ENCODE results near the gene AHCYL1. TPM values are rescaled to one million over a fixed set of nuclear protein-coding genes. Genes with fewer than 3 reads are reported as not detected.

Gene AHCYL1
- total and polyA plus RNA-seq, 2 donors (not counting 1 experiment from before 2014, with no cell fraction given): 24.3 to 51.4 TPM

- DNase-seq (no peak), ATAC-seq (ENCODE audit: low read depth) (no peak)
- Histone ChIP-seq H3K36me3 (replicated peaks in 1 of 2; ENCODE audit: control extremely low read depth in 1 of 2, control insufficient read depth in 1 of 2, extremely low read depth in 1 of 2, insufficient read depth in 2 of 2, low read length in 1 of 2) (no peaks in the 10 kb centered on the region), H3K27ac (ENCODE audit: low read length in 2 of 2) (no peak overlapping the region), H3K27me3 (replicated peaks in 1 of 4; ENCODE audit: control extremely low read depth in 1 of 4, control insufficient read depth in 3 of 4, insufficient read depth in 4 of 4, low read length in 3 of 4) (peaks cover 0 to 2% (median 0%) of the 10 kb centered on the region in 4 experiments), H3K4me1 (ENCODE audit: control insufficient read depth in 2 of 2, insufficient read depth in 2 of 2, low read length in 2 of 2) (no peaks in the 10 kb centered on the region), H4K20me1 (ENCODE audit: control insufficient read depth, insufficient read depth, low read length, poor library complexity, severe bottlenecking) (no peaks in the 10 kb centered on the region), H3K9ac (ENCODE audit: low read length) (no peak overlapping the region), H3K79me2 (ENCODE audit: control insufficient read depth, insufficient read depth, low read length) (no peaks in the 10 kb centered on the region), H3K4me2 (replicated peaks; ENCODE audit: low read depth, low read length, poor library complexity, severe bottlenecking) (no peak overlapping the region), H3K9me3 (ENCODE audit: control extremely low read depth in 1 of 3, control insufficient read depth in 2 of 3, insufficient read depth in 1 of 3, low read length in 2 of 3) (peaks cover 0 to 20% (median 19%) of the 10 kb centered on the region in 3 donors), H2AFZ (ENCODE audit: insufficient read depth, low read depth, low read length, poor library complexity, severe bottlenecking) (no peak overlapping the region), H3K4me3 (ENCODE audit: control extremely low read depth in 1 of 5, extremely low read depth in 1 of 5, insufficient read depth in 1 of 5, low read depth in 2 of 5, low read length in 4 of 5) (no peak overlapping the region)
- Mint-ChIP-seq H3K27ac (no peak overlapping the region), H3K9me3 (ENCODE audit: insufficient read depth) (peaks cover 8% of the 10 kb centered on the region), H3K4me3 (no peak overlapping the region), H3K4me1 (no peaks in the 10 kb centered on the region), H3K27me3 (peaks cover 7% of the 10 kb centered on the region)
- ChIA-PET POLR2A (no interaction called here), CTCF (no interaction called here)
- 79% methylated on average over 4 of the region's 4 CpGs for WGBS (ENCODE audit: insufficient coverage)
- intact Hi-C loops (cut with micrococcal nuclease): no loop called here
- TF ChIP-seq EZH2 (IDR thresholded peaks at IDR 0.05; ENCODE audit: borderline replicate concordance, insufficient read depth, low read depth, low read length, poor library complexity, severe bottlenecking): no peak
- no peak for TF ChIP-seq CTCF (IDR thresholded peaks at IDR 0.05)
Observed at GRCh38 chr1:109935451-109935900, 49.1 kb upstream of the AHCYL1 start.

GRCh38 chr1:109937738-109938137 lies 46.8 kb upstream of the AHCYL1 start:
- Histone ChIP-seq H3K4me1 (ENCODE audit: control insufficient read depth in 2 of 2, insufficient read depth in 2 of 2, low read length in 2 of 2) (no peaks in the 10 kb centered on the region), H4K20me1 (ENCODE audit: control insufficient read depth, insufficient read depth, low read length, poor library complexity, severe bottlenecking) (no peaks in the 10 kb centered on the region), H2AFZ (ENCODE audit: insufficient read depth, low read depth, low read length, poor library complexity, severe bottlenecking) (no peak overlapping the region), H3K9ac (ENCODE audit: low read length) (no peak overlapping the region), H3K4me2 (replicated peaks; ENCODE audit: low read depth, low read length, poor library complexity, severe bottlenecking) (no peak overlapping the region), H3K79me2 (ENCODE audit: control insufficient read depth, insufficient read depth, low read length) (no peaks in the 10 kb centered on the region), H3K9me3 (ENCODE audit: control extremely low read depth in 1 of 3, control insufficient read depth in 2 of 3, insufficient read depth in 1 of 3, low read length in 2 of 3) (peaks cover 0 to 20% (median 19%) of the 10 kb centered on the region in 3 donors), H3K4me3 (ENCODE audit: control extremely low read depth in 1 of 5, extremely low read depth in 1 of 5, insufficient read depth in 1 of 5, low read depth in 2 of 5, low read length in 4 of 5) (no peak overlapping the region), H3K36me3 (replicated peaks in 1 of 2; ENCODE audit: control extremely low read depth in 1 of 2, control insufficient read depth in 1 of 2, extremely low read depth in 1 of 2, insufficient read depth in 2 of 2, low read length in 1 of 2) (no peaks in the 10 kb centered on the region), H3K27me3 (replicated peaks in 1 of 4; ENCODE audit: control extremely low read depth in 1 of 4, control insufficient read depth in 3 of 4, insufficient read depth in 4 of 4, low read length in 3 of 4) (peaks cover 0 to 2% (median 0%) of the 10 kb centered on the region in 4 experiments), H3K27ac (ENCODE audit: low read length in 2 of 2) (no peak overlapping the region)
- Mint-ChIP-seq H3K4me1 (no peaks in the 10 kb centered on the region), H3K9me3 (ENCODE audit: insufficient read depth) (peaks cover 8% of the 10 kb centered on the region), H3K27ac (no peak overlapping the region), H3K4me3 (no peak overlapping the region), H3K27me3 (peaks cover 7% of the 10 kb centered on the region)
- ATAC-seq (ENCODE audit: low read depth) (no peak), DNase-seq (no peak)
- CTCF ChIA-PET: no interaction called here
- intact Hi-C loops (cut with micrococcal nuclease): no loop called here
- no CpG with 5 or more reads among the region's 1 CpG for WGBS (ENCODE audit: insufficient coverage)
- POLR2A ChIA-PET: no interaction called here
- no peak for TF ChIP-seq EZH2 (IDR thresholded peaks at IDR 0.05; ENCODE audit: borderline replicate concordance, insufficient read depth, low read depth, low read length, poor library complexity, severe bottlenecking)
- no peak for TF ChIP-seq CTCF (IDR thresholded peaks at IDR 0.05)

Data from B cell (primary cell).